ENCODE data around the gene SYT9. TPM values are rescaled to one million over a fixed set of nuclear protein-coding genes. Genes with fewer than 3 reads are reported as not detected.

Gene SYT9
- not detected for total RNA-seq
- long read RNA-seq, partial matches to known transcripts: 0 of 2 reads
- long read RNA-seq, other reads (novel, unspliced or antisense): 2 of 2 reads

DNA sequence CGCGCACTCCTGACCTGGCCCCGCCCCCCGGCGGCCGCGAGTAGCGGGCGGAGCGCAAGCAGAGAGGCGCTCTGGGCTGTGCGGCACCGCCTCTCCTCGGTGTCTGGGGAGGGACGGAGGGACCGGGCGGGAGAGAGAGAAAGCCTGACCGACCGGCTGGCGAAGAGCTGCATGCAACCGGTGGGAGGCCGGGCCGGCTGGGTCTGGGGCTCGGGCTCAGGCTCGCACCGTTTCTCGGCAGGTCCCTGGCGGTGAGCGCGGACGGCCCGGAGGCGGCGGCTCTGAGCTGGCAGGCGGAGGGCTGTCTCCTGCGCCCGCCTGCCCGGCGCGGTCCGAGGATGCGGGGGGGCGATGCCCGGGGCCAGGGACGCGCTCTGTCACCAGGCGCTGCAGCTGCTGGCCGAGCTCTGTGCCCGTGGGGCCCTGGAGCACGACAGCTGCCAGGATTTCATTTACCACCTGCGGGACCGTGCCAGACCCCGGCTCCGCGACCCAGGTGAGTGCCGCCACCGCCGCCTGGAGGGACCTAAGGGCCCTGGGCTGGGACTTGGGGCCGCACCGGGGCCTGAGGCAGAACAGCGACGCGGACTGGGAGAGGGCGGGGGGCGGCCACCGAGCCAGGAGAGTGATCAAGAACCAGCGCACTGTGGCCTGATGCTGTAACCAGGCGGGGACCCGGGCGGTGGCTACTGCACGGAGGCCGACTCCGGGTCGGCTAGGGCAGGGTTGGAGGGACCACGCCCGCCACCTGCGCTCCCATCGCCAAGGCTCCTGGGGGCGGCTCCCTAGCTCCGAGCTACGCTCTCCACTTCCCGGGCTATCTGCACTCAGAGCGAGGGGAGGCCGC, at the start of gene SYT9:
SYT9 (plus strand) TSS at position 69 of the 847 bp plus-strand sequence; CDS start at position 352, 283 bp downstream.
- peak; percentile 90 for DNase-seq (ENCODE audit: low spot score)

GRCh38 chr11:7202412-7202811, 49.3 kb upstream of the SYT9 start:
- no peak for DNase-seq (ENCODE audit: low spot score)

GRCh38 chr11:7204778-7205177, 46.9 kb upstream of the SYT9 start:
- no peak for DNase-seq (ENCODE audit: low spot score)

DNA sequence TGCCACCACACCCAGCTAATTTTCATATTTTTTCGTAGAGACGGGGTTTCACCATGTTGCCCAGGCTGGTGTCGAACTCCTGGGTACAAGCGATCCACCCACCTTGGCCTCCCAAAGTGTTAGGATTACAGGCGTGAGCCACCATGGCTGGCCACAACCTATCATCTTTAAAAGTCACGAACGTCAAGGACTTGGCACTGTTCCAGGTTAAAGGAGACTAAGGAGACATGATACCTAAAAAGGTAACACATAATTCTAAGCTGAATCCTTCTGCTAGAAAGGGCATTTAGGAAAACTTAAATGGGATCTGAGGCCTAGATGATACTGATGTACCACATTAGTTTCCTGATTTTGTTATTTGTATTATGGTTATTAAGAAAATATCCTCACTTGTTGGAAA, 43.3 kb upstream of the SYT9 start:
- no peak for DNase-seq (ENCODE audit: low spot score)

- DNase-seq (ENCODE audit: low spot score): no peak
Observed at GRCh38 chr11:7219491-7219890, 32.2 kb upstream of the SYT9 start.

GRCh38 chr11:7220636-7221035, 31.1 kb upstream of the SYT9 start:
- DNase-seq (ENCODE audit: low spot score): no peak

DNA sequence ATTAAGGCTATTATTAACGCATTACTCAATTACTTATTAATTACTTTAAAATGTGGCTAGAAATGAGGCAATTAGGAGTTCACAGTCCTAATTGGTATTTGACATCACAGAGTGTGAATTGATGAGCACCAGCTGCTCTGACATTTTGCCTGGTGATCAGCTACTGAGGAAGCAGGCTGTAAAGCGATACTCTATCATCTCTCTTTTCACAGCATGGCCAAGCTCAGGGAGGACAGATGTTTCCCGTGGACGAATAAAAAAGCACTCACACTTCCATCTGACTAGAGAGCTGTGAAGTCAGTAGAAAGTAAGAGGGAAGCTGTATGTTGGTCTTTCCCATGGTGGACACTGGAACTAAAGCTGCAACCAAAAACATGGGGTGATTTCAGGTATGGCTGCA, 29.1 kb upstream of the SYT9 start:
- DNase-seq (ENCODE audit: low spot score): no peak

- DNase-seq (ENCODE audit: low spot score): no peak
Observed at GRCh38 chr11:7239877-7240276, 11.8 kb upstream of the SYT9 start.

GRCh38 chr11:7245341-7245740, 6.4 kb upstream of the SYT9 start:
- no peak for DNase-seq (ENCODE audit: low spot score)

GRCh38 chr11:7246179-7246578, 5.5 kb upstream of the SYT9 start:
- no peak for DNase-seq (ENCODE audit: low spot score)

DNA sequence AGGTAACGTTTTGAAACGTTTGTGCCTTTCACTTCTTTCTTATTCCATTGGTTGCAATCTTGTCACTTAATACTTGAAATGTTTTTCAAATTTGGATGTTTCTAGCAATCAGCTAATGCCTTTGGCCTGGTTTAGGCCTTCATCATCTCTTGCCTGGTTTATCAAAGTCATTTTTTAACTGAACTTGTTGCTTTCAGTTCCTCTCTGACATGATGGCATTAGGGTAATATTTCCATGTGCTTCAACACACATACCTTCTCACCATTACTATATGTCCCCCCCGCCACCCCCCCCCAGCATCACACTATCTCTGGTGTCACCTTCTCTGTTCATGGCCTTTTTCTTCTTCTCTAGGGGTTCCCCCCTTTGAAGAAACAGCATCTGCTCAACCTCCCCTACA, 1.5 kb upstream of the SYT9 start:
- no peak for DNase-seq (ENCODE audit: low spot score)

DNA sequence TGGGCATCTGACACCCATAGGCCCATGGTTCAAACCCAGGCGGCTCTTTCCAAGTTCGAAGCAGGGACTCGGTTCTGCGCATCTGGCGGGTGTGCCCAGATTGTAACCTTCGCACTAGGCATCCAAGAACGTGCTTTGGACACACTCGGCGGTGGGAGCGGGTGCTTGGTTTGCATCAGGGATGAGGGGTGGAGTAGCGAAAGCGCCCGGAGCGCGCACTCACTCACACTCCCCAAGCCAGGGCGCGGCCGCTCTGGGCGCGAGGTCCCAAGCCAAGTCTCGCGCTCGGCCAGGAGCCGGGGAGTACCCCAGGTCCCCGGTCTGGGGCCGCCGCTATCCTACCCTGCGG, 243 bp upstream of the SYT9 start:
- DNase-seq (ENCODE audit: low spot score): no peak

- peak; percentile 87 for DNase-seq (ENCODE audit: low spot score)
Observed at GRCh38 chr11:7252683-7253213, 1.0 kb downstream of the SYT9 start.

GRCh38 chr11:7253800-7254199, 2.1 kb downstream of the SYT9 start:
- no peak for DNase-seq (ENCODE audit: low spot score)

DNA sequence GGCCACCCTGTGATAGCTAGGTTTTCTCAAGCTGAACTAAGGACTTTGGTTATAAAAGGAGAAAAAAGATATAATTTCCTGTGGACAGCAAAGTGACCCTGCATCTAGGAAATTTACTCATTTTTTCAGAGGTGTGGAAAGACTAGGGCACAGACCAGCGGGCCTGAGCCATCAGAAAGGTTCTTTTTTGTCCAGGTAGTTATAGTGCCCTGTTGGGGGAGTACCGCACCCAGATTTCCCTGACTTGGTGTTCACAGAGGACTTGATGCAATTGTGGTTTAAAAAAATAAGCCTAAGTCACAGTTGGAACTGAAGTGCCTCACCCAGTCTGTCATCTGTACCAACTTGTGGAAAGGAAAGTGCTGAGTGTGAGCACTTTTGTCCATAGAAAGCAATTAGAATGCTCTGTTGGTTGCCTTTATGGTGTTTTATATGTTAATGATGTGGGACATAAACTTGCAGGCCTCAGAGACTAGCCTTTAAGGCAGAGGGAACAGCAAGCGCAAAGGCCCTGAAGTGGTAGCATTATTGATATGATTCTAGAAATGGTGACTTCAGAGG, 3.1 kb downstream of the SYT9 start:
- no peak for DNase-seq (ENCODE audit: low spot score)

DNA sequence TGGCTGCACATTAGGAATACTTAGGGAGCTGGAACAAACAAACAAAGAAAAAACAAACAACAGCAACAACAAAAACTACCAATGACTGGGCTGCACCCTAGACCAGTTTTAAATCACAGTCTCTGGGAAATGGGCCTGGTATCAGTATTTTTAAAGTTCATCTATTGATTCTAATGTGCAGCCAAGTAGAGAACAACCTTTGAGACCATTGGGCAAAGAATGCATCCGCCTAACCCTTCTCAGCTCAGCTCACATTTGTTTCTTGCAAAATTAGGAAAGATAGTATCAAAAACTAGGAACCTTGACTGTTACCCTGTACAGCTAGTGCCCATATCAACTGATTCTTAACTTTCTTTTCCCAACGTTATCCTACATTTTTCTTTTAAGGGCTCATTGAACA, 5.2 kb downstream of the SYT9 start:
- no peak for DNase-seq (ENCODE audit: low spot score)

GRCh38 chr11:7257724-7258123, 6.0 kb downstream of the SYT9 start:
- DNase-seq (ENCODE audit: low spot score): no peak

DNA sequence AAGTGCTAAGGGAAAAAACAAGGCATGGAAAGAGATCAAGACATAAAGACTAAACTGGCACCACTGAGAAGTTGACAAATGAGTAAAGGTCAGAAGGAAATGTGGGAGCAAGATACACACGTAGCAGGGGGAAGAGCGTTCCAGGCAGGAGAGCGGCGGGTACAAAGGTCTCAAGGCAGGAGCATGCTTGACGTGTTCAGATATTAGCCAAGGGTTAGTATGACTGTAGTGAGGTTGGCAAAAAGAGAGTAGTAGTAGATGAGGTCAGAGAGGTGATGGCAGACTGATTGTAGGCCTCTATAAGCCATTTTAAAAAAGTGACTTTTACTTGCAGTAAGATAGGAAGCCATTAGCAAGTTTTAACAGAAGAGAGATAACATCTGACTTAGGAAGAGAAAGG, 9.9 kb downstream of the SYT9 start:
- no peak for DNase-seq (ENCODE audit: low spot score)

DNA sequence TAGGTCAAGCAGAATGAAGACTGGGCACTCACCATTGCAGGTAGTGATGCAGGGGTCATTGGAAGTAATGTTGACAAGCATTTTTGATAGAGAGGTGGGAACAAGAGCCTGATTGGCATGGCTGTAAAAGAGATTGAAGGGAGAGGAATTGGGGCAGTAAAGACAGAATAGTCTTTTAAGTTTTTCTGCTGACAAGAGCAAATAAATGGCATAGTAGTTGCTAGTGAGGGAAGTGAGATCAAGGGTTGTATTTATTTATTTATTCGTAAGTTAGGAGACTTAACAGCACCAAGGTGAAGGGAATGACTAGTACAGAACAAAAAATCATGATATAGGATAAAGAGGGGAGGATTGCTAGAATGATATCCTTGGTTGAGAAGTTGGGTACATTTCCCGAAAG, 11.0 kb downstream of the SYT9 start:
- no peak for DNase-seq (ENCODE audit: low spot score)

DNA sequence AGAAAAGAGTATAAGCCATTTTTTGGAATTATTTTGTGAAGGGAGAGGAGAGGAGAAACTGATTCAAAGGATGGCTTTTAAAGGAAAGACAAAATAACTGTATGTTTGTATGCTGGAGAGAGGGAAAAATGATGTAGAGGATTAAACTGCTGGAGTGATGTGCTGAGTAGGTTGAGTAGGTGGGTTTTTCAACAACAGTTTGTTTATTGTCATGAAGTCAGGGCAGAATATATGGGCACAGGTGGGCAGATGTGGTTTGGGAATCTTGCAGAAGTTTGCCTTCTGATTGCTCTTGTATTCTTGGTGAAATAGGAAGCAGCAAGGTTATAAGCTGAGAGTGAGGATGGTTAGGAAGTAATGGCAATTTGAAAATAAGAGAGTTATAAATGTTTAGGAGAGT, 12.1 kb downstream of the SYT9 start:
- no peak for DNase-seq (ENCODE audit: low spot score)

GRCh38 chr11:7268758-7269157, 17.1 kb downstream of the SYT9 start:
- no peak for DNase-seq (ENCODE audit: low spot score)

- no peak for DNase-seq (ENCODE audit: low spot score)
Observed at GRCh38 chr11:7270233-7270865, 18.6 kb downstream of the SYT9 start.
